Panc1 (cell line): ENCODE data around the gene ARSI.

Experiments
- SIN3A ChIP-seq: IDR thresholded peaks from 2 replicates; pipeline ENCODE4 v1.6.1; 2012; ENCODE audit warnings: low read depth, mild to moderate bottlenecking, low read length, moderate library complexity, borderline replicate concordance; ENCODE audit not compliant: insufficient read depth
- TCF7L2 ChIP-seq: IDR thresholded peaks from 2 replicates; pipeline ENCODE4 v1.6.1; 2011; ENCODE audit warnings: mild to moderate bottlenecking, low read depth, low read length, inconsistent platforms
- TF ChIP-seq, protein P1 (sequence below): fragments of 450-650 bp; IDR thresholded peaks from 2 replicates; pipeline ENCODE4 v1.5.1; 2017; ENCODE audit warnings: mild to moderate bottlenecking

DNA sequence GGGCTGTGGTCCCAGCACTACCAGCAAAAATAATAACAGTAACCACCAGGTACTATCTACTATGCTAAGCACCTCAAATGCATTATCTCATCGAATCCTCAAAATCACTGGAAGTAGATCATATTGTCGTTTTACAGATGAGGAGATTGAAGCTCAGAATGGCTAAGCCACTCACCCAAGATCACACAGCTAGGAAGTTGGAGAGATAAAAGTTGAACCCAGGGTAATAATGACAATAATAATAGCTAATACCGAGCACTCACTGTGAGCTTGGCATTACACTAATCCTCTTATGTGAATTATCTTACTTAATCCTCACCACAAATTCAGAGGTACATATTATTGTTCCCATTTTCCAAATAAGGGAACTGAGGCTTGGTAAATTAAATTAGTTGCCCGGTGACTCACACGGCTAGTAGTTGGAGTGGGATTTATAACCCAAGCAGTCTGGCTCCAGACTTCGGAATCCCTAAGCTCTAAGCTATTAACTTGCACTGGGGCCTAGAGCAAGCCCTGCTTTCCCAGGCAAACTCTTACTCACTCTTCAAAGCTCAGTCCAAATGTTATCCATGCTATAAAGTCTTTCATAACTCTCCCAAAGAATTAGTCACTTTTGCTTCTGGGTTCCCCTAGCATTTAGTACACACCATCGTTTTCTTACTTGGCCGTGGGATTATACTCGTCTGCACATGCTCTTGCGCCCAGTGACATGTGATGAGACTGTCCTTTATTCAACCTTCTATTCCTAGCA, 3.8 kb downstream of the ARSI start:
- TF ChIP-seq, protein P1, sequence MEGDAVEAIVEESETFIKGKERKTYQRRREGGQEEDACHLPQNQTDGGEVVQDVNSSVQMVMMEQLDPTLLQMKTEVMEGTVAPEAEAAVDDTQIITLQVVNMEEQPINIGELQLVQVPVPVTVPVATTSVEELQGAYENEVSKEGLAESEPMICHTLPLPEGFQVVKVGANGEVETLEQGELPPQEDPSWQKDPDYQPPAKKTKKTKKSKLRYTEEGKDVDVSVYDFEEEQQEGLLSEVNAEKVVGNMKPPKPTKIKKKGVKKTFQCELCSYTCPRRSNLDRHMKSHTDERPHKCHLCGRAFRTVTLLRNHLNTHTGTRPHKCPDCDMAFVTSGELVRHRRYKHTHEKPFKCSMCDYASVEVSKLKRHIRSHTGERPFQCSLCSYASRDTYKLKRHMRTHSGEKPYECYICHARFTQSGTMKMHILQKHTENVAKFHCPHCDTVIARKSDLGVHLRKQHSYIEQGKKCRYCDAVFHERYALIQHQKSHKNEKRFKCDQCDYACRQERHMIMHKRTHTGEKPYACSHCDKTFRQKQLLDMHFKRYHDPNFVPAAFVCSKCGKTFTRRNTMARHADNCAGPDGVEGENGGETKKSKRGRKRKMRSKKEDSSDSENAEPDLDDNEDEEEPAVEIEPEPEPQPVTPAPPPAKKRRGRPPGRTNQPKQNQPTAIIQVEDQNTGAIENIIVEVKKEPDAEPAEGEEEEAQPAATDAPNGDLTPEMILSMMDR: no peak
- TF ChIP-seq TCF7L2 (no peak), SIN3A (no peak)
